Right lung (tissue), 10 donors: Measurements from ENCODE around the gene OPRL1. TPM values are rescaled to one million over a fixed set of nuclear protein-coding genes. Genes with fewer than 3 reads are reported as not detected.

Experiments
- DNase-seq, 2 donors: peaks; one replicate each; pipeline ENCODE4 v3.0.0-alpha.2; 2013
- long read RNA-seq, 8 donors: transcript quantifications; one replicate each; lab custom pipeline, GENCODE V29; 2026
- polyA plus RNA-seq, 5 donors: library from polyadenylated mRNA; unstranded; fragments of 120-200 nt; gene quantifications; one replicate each; pipeline versions ENCODE4 v1.2.1 to v1.2.3, GENCODE V29; 2013; ENCODE audit warnings: inconsistent platforms in 1 of 5, low replicate concordance in 1 of 5; ENCODE audit not compliant: insufficient read length in 5 of 5, insufficient read depth in 1 of 5

Gene OPRL1
- 1 to 10 TPM; 1.8 to 2.6 (median 2.4) TPM for polyA plus RNA-seq
- long read RNA-seq, donor 1, result 0 reads
- long read RNA-seq, donor 2, result 0 reads
- long read RNA-seq, donor 3, result 0 reads
- long read RNA-seq, donor 4, result 0 reads
- long read RNA-seq, donor 5, result 0 reads
- long read RNA-seq, donor 6, result 0 reads
- long read RNA-seq, donor 7, result 0 reads
- long read RNA-seq, donor 8, result 0 reads

DNA sequence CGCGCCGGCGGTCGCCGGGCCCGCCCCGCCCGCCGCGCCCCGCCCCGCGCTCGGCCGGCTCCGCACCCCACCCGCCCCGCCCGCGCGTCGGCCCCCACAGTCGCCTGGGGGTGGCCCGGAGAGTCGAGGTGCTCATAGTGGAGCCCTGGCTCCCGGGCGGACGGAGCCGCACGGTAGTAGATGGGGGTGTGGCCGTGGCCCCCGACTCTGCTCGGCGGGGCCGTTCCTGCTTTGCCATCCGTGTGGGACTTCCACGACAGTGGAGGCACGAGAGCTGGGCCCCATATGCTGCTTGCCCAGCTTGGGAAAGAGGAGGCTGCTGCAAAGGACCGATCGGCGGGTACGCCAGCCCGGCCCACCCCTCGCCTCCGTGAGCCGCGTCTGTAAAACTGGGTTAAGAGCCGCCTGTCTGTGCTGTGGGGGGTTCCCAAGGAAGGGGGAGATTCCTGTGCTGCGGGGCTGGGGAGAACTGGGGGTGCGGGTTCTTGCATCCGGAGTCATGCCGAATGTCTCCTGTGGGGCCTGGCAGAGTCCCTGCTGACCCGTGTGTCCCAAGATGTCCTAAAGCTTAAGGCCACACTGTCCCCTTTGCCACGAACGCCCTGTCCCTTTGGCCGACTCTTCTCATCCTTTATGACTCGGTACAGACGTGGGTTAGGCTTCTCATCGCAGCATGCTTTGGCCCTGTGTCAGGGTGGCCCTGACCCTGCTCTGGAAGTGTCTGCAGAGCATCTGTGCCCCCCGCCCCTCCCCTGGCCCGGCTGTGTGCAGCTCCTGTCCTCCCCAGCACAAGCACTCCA is at the start of gene OPRL1:
OPRL1 (plus strand) TSS at position 70 of the 800 bp plus-strand sequence. CDS start 12,639 bp downstream, outside the sequence.
- no peak for DNase-seq

DNA sequence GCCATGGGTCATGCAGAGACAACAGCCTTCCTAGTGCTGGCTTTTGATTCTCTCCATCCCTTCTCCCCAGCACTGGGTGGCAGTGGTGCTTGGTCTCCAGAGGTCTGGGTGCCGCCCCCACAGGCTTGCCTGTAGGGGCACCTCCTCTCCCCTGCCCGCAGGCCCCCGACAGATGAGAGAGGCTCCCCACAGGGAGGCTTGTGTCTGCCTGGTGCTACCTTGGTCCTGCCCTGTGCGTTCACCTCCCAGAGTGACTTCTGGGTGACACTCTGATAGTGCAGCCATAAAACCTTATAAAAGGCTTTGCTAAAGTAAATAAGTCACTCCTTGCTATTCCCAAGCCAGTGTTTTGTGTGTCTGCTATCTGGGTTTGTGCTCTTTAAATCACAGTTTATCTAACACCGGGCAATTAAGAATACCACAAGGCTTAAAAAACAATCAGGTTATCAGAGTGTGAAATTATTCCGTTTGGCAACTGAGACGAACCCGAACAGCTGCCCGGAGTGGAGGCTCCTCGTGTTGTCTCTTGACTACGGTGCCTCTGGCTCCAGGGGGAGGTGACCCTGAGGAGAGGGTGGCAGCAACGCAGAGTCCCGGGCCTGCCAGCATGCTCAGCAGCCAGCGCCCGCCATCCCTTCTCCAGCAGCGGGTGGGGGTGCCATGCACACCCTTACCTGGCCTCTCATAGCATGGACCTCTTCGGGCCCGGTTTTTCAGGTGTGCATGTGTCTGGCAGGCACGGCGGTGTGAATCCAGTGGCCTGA is 49.3 kb upstream of the OPRL1 start:
- no peak for DNase-seq

DNA sequence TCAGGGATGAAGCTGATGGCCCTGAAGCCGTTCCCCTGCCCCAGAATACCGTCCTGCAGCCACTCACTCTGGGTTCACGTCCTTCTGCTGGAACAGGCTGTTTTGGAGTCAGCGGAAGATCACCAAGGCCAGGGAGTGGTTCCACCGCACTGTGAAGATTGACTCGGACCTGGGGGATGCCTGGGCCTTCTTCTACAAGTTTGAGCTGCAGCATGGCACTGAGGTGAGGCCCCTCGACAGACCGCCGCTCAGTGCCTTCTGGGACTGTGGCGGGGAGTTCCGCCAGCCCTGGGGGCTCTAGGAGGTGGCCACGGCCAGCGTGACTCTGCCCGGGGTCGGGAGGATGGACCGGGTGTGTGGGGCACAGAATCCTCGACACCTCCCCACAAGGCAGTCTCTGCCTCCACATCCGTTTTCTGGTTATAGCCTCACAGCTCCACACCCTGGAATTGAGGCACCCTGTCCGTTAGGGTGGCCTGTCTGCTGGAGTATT is 48.0 kb upstream of the OPRL1 start:
- DNase-seq, result no peak

DNA sequence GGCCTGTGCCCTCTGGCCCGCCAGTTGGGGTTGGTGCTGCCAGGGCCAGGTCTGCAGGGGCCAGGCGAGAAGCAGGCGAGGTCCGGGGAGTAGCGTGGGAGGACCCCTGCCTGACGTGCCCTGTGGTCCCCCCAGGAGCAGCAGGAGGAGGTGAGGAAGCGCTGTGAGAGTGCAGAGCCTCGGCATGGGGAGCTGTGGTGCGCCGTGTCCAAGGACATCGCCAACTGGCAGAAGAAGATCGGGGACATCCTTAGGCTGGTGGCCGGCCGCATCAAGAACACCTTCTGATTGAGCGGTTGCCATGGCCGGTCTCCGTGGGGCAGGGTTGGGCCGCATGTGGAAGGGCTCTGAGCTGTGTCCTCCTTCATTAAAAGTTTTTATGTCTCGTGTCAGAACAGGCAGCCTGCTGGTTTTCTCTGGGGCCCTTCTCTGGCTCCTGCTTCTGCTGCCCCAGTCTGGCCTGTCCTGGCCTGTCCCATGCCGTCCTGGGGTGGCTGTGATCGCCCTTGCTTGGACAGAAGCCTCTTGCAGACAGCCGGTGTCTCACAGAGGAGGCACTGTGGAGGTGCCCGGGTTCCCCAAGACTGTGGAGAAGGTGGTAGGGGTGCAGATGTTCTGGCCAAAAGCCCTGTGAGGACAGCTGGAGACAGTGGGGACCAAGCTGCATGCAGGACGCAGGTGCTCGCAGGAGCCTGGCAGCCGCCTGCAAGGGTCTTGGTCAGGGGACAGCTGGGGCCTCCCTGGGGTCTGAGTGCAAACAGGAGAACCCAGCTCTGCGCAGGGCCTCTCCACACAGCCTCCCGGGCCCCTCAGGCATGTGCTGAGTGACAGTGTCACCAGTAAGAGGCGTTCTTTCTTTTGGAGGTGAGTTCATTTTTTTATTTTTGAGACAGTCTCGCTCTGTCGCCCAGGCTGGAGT is 46.9 kb upstream of the OPRL1 start:
- DNase-seq, result no peak

DNA sequence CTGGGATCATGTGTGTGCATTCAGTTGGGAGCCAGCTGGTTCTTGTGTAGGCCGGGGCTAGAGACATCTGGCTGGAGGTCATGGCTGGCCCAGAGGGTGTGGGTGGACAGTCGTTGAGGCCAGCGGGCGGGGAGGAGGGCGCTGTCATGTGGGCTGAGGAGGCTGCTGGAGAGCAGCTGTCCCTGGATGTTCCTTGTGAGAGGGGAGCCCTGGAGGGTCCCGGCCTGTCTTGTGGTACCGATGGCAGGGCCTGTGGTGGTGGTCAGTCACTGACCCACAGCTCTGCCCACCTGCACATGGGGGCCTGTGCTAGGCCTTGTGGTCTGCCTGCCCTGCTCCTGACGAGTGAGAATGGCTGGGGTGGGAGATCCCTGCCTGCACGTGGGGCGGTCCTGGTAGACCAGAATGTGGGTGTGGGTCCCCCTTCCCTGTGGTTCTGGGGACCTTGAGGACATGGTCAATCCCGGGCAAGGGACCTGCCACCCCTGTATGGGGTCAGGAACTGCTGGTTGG is 45.8 kb upstream of the OPRL1 start:
- no peak for DNase-seq

DNA sequence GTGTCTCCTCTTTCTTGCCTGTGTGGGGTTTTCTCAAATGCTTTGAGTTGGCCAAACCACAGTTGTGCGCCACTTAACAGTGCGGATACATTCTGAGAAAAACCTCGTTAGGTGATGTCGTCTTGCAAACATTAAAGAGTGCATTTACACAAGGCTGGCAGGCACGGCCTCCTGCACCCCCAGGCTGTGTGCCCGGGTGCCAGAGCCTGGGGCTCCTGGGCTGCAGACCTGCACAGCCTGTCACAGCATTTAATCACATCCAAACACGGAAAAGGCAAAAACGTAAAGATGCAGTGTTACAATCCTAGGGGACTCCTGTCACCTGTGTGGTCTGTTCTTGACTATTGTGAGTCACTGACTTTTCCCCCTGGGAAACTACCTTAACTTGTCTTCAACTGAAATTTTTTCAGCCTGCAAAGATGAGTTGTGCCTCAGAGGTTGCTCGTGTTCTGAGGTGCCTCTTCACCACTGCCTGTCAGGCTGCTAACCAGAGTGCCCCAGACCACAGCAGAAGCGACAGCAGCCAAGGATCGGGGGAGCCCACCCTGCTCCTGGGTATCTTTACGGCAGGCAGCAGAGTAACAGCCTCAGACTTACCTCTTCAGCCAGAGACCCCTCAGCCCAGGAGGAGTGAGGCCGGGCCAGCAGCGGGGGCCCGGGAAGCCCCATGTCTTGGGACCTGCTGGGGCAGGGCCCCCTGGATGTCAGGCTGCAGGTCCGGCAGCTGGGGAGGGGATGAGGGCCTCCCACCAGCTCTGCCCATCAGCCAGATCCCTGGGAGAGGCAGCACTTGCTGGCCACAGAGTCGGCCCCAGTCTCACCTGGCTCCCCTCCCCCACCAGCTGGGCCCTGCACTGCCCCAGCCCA is 44.6 kb upstream of the OPRL1 start:
- no peak for DNase-seq

DNA sequence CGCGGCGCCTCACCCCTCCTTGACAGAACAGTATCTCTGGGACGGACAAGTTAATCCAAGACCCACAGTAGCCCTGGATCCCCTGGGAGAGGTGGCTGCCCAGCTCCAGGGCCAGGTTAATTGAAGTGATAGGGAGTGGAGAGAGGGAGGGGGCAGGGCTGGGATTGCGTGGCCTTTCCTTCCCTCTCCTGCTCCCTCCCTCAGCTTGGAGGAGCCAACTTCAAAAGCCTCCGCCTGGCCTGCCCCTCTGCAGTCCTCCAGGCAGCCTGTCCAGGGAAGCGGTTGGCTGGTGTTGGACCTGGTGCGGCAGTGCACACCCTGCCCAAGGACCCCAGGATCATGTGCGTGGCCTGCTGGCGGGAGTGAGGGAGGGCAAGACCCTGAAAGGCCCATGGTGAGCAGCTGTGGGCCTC is 43.9 kb upstream of the OPRL1 start, which contains the start of gene C20orf204:
C20orf204 (plus strand) TSS at position 250 of the 413 bp plus-strand sequence; CDS start at position 392, 142 bp downstream.
- DNase-seq, result no peak

DNA sequence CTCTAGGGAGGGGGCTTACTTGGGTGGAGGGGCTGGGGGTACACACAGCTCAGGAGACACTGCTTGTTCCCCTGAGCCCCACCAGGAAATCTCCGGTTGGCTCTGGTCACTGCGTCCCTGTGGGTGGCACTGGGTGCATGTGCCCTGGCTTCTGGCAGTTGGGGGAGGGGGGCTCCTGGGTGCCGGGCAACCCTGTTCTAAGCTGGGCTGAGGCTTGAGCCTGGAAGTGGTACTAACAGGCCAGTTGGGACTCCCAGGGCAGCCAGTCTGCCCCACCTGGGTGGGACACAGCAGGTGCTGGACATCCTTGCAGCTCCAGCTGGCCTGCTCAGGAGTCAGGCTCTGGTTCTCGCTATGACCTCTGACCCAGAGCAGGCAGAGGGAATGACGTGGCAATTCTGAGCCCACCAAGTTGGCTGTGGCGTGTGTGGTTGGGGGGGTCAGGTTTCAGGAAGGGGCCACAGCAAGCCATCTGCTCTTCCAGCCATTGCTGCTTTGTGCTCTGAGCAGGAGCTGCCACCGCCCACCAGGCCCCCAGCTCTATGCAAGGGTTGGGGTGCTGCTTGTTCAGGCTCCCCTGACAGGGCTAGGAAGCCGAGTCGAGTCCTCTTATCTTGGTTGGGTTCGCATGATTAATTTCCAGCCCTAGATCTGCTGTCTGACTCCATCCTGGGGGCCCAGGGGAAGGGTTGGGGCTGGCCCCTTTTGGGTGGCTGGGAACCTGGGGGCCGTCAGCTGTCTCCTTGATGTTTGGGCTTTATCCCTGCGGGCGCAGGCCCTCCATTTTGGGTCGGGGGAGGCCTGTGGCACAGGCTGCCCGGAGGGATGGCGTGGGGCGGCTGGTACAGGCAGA is 43.3 kb upstream of the OPRL1 start:
- DNase-seq, result no peak

DNA sequence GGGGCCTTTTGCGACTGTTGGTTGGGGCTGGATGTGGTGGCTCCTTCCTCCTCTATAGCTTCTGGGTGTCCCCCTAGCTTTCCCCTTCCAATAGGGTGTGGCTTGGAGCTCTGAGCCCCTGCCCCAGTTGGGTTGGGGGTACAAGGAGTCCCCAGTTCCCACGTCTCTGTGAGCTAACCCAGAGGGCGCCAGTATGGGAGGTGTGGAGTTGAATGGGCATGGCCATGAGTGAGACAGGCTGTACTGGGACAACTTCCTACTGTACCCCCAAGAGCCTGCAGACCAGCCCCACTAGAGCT is 42.7 kb upstream of the OPRL1 start:
- no peak for DNase-seq

DNA sequence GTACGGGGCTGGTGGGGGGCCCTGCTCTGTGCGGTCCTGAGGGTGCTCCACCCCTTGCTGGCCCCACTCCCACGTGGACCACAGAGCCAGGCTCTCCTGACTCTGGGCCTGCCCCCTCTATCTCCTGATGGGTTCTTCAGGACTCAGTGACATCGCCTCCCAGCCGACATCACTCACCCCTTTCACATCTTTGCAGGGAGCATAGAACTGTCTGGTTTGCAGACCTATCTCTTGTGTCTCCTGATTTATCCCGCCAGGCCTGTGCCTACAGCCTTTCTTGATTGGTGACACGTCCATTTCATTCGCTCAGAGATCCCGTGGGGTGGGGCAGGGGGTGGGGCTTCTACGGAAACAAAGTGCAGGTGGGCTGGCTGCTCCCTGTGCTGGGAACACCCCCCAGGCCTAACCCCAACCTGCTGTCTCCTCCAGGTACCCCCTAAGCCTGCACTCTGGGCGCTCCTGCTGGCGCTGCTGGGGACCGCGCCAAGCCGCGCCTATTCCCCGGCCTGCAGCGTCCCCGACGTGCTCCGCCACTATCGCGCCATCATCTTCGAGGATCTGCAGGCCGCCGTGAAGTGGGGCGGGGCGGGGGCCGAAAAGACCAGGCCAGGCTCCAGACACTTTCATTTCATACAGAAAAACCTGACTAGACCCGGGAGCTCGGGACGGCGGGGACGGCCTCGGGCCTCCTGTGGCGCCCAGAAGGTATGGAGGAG is 42.2 kb upstream of the OPRL1 start:
- no peak for DNase-seq

DNA sequence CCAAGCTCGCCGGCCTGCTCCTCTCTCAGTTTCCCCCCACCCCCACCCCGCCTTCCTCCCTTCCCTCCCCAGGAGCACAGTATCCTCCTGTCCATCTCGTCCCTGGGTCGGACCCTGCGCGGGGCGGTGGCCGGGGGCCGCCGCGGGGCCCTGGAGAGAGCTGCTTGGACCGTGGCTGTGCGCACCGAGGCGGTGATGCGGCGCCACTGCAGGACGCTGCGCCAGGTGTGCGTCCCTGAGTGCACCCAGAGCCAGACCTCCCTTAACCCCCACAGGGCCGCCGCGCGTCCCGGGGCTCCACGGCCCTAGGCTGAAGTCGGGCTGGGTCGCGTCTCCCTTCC is 41.7 kb upstream of the OPRL1 start:
- no peak for DNase-seq

DNA sequence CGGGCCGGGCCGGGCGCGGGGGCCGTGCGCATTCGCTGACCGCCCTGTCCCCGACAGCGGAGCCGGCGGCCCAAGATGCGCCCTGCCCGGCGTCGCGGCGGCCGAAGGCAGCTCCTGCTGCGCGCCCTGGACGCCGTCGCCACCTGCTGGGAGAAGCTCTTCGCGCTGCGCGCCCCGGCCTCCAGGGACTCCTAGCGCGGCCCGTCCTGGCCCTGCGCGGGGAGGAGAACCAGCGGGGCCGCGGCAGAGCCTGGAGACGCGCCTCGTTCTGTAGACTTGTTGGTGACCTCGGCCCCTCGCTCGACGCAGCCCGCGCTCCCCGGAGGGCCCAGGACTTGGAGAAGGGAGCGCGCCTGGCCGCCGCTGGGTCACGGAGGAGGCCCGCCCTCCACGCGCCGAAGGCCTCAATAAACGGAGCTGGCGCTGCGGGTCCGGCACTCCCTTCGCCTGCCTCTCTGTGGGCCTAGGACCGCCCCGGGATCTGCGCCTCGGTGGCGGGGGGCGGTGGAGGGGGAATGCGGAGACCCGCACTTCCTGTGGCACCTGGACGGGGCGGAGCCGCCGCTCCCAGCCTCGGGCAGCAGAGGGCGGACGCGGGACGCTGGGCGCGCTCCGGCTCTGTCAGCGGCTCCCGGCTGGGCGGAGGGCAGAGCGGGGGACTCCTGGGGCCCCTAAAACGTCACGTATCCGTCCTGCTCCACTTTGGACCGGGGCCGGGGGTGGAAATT is 41.2 kb upstream of the OPRL1 start:
- DNase-seq, result peak; percentile 64 to 67

DNA sequence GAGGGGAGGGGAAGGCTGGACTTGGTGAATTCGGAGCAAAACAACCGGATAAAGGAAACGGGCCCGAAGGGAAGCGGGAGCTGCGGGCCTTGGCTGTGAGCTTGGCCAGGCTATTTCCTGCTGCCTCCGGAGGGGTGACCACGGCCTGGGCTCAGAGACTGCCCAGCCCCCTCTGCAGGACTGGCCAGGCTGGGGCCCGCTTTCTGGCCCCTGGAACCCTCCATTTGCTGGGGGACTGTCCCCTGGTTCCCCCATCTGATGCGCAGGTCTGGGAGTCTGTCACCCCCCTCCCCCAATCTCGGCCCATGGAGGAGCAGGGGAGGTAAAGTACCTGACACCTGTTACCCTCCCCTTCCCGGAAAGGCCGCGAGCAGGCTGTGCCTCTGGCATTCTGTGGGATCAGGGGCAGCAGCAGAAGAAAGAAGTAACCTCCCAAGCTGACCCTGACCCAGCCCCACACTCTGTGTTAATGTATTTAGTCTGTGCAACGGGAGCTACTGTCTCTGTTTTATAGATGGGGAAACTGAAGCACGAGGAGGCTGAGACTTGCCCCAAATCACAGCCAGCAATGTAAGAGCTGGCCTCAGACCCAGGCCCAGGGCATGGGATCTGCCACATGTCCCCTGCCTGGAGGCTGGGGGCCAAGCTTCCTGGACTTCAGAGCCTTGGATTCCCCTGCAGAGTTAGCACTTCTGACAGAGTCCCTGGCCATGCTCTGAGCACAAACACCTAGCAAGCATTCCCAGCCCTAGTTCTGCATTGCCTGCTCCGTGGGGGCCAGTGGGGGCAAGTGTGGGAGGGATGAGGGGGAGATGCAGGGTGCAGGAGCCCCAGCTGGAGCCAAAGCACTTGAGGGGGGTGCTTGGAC is 40.4 kb upstream of the OPRL1 start:
- no peak for DNase-seq

DNA sequence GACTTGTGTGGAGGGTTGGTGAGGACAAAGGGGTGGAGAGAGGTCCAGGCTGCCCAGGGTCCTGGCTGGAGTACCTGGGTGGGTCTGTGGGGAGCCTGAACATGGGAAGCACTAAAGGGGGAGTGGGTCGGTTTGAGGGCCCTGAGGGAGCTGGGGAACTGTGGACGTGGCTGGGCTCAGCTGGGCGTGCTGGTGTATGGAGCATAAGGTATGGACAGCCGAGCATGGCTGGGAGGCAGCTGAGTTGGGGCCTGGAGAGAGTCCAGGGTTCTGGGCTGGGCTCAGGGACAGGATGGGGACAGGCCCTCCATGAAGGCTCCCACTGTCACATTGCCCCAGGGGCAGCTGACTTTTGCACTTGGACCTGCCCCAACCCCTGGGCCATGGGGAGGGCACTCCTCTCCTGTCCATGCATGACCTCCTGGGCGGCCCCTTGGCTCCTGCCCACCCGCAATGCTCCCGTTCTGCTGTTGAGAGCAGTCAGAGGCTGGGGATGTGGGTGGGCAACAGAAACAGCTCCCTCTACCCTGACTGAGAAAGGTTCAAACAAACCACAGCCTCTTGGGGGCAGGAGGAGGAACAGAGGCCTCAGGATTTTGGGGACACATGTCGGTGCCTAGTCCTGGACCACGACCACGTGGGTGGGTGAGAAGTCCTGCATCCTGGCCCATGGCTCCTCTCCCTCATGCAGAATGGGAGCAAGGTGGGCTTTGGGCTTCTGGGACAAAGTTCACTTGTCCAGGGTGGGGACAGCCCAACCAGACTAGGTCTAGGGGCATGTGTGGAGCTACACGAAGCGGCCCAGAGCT is 39.4 kb upstream of the OPRL1 start:
- no peak for DNase-seq

DNA sequence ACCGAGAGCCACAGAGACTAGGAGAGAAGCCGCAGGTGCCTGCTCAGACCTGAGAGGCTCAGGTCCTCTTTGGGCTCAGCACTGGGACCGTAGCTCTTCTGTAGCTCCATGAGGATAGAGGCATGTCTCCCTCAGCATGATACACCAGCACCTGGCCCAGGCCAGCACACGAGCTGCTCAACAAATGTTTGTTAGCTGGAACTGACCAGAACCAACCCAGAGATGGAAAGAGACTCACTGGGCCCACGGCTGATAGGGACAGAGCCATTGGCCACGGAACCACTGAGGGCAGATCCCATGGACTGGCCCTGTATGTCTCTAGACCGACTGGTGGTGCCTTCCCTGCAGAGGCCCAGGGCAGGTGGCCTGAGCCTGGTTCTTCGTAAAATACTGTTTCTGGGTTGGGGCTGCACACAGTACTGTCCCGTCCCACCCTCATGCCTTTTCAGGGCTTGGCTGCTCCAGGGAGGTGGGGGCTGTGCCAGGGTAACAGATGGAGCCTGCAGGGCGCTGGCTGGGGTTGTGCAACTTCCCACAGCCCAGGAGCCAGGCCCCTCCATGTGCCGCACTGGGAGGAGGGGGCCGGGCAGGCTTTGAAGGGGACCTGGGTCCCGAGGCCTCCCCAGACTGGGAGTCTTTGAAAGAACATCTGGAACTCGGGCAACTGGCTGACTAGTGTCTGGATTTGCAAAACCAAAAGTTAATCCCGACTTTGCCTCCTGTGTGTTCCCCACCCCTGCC is 38.7 kb upstream of the OPRL1 start:
- DNase-seq, result no peak

DNA sequence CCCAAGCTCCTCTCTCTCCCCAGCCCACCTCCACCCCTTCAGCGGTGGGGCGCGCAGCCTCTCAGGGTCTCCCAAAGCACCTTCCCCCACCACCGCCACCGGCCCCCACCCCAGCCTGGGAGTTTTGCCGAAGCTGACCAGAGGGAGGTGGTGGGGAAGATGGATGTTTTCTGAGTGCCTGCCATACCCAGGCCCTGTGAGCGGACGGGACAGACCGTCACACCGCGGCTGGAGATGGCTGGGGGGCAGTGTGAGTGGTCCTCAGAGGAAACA is 38.2 kb upstream of the OPRL1 start:
- DNase-seq, result no peak
